ENCODE measurements around the gene PDE1C. TPM values are rescaled to one million over a fixed set of nuclear protein-coding genes. Genes with fewer than 3 reads are reported as not detected.

The PDE1C gene
- total RNA-seq, 1 experiment from 2014 or later, result not detected

DNA sequence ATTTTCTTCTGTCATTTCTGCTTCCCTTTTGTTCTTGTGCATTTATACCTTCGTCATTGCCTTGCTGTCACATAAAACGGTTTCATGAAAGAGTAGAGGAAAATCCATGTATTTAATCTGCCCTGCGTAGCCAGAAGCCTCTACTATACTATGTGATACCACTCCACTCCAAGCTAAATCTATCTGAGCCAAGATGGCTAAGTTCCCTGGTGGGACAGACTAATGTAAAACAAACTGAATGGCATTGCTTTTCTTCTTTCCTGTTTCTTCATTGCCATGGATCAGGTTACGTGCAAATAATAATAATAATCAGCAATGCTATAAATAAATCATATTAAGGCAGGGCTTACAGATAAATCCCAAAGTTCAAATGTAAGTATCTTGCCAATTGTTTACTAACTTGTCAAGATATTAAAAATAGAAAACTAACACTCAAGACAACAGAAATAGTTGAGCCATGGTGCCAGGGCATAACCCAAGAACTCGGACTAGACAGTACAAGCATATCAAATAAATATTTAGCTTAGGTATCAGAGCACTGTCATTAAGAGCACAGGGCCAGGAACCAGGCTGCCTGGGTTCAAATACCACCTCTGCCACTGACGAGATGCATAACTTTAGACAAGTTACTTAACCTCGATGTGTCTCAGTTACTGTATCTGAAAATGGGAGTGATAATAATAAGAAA is 151.4 kb downstream of the PDE1C start:
- ChIA-PET CTCF (no interaction called here), POLR2A (ENCODE audit: low non-redundant PET) (no interaction called here)
- H3K9me3 ChIP-seq (ENCODE audit: low read depth, low read length, poor library complexity, severe bottlenecking), result no peaks in the 10 kb centered on the region
- no peak for DNase-seq (ENCODE audit: low spot score)
- no peaks in the 10 kb centered on the region for H3K4me1 ChIP-seq (ENCODE audit: insufficient read depth, low read length, poor library complexity, severe bottlenecking)
- peaks cover 82% of the 10 kb centered on the region for H3K27me3 ChIP-seq (replicated peaks; ENCODE audit: insufficient read depth, low read depth, low read length, poor library complexity)
- no TSS peak for BruUV-seq (replicated peaks)
- no peak overlapping the region for H3K27ac ChIP-seq (ENCODE audit: low read depth, low read length, poor library complexity, severe bottlenecking)
- H3K4me3 ChIP-seq (ENCODE audit: low read depth, low read length, poor library complexity, severe bottlenecking), result no peak overlapping the region
- TF ChIP-seq, protein P1, sequence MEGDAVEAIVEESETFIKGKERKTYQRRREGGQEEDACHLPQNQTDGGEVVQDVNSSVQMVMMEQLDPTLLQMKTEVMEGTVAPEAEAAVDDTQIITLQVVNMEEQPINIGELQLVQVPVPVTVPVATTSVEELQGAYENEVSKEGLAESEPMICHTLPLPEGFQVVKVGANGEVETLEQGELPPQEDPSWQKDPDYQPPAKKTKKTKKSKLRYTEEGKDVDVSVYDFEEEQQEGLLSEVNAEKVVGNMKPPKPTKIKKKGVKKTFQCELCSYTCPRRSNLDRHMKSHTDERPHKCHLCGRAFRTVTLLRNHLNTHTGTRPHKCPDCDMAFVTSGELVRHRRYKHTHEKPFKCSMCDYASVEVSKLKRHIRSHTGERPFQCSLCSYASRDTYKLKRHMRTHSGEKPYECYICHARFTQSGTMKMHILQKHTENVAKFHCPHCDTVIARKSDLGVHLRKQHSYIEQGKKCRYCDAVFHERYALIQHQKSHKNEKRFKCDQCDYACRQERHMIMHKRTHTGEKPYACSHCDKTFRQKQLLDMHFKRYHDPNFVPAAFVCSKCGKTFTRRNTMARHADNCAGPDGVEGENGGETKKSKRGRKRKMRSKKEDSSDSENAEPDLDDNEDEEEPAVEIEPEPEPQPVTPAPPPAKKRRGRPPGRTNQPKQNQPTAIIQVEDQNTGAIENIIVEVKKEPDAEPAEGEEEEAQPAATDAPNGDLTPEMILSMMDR (conservative IDR thresholded peaks at IDR 0.05; ENCODE audit: low read depth, low read length), result no peak
- TF ChIP-seq EZH2 (IDR thresholded peaks at IDR 0.05; ENCODE audit: borderline replicate concordance, low read depth, low read length, poor library complexity, severe bottlenecking), result no peak
- intact Hi-C loops (cut with micrococcal nuclease; ENCODE audit: unreplicated experiment), result no loop called here
- no peaks in the 10 kb centered on the region for H3K36me3 ChIP-seq (ENCODE audit: insufficient read depth, low read length, poor library complexity, severe bottlenecking)

DNA sequence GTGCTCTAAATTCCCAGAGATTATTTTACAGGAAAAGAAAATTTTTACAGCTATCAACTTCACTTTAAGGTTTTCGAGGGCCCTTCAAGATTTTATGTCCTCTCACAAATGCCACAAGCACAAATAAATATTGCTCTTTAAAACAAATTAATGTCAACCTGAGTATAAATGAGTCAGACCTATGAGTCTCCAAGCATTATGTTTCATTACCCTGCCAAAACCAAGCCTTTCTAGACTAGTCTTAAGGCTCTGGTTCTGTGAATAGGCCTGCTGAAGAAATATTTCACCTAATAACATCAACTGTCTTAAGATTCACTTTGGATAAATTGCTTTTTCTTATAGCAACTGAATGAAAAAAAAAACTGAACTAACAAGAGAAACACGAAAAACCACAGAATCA is 153.0 kb downstream of the PDE1C start:
- Histone ChIP-seq H3K9me3 (ENCODE audit: low read depth, low read length, poor library complexity, severe bottlenecking) (no peaks in the 10 kb centered on the region), H3K4me1 (ENCODE audit: insufficient read depth, low read length, poor library complexity, severe bottlenecking) (no peaks in the 10 kb centered on the region), H3K4me3 (ENCODE audit: low read depth, low read length, poor library complexity, severe bottlenecking) (no peak overlapping the region), H3K27ac (ENCODE audit: low read depth, low read length, poor library complexity, severe bottlenecking) (no peak overlapping the region), H3K36me3 (ENCODE audit: insufficient read depth, low read length, poor library complexity, severe bottlenecking) (no peaks in the 10 kb centered on the region), H3K27me3 (replicated peaks; ENCODE audit: insufficient read depth, low read depth, low read length, poor library complexity) (peaks cover 68% of the 10 kb centered on the region)
- intact Hi-C loops (cut with micrococcal nuclease; ENCODE audit: unreplicated experiment), result no loop called here
- POLR2A ChIA-PET (ENCODE audit: low non-redundant PET), result no interaction called here
- TF ChIP-seq EZH2 (IDR thresholded peaks at IDR 0.05; ENCODE audit: borderline replicate concordance, low read depth, low read length, poor library complexity, severe bottlenecking), result no peak
- no TSS peak for BruUV-seq (replicated peaks)
- CTCF ChIA-PET, result no interaction called here
- DNase-seq (ENCODE audit: low spot score), result no peak

DNA sequence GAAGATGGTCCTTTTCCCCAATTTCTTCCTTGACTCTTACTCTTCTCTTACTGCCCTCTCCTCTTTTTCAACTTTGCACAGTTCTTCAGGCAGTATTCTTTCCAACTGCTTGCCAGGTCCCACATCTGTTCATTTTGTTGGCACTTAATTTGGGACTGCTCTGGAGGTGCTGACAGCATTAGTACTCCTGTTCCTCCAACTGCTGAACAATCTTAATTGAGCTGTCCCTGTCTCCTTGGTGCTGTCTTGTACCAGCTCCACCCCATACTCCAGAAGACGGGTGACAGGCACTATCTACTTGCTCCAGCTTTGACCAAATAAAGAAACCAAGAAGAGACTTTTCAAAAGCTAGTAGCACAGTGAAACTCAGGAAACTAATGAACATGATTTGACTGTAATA is 160.0 kb downstream of the PDE1C start:
- Histone ChIP-seq H3K27me3 (replicated peaks; ENCODE audit: insufficient read depth, low read depth, low read length, poor library complexity) (peaks cover 38% of the 10 kb centered on the region), H3K4me1 (ENCODE audit: insufficient read depth, low read length, poor library complexity, severe bottlenecking) (no peaks in the 10 kb centered on the region), H3K4me3 (ENCODE audit: low read depth, low read length, poor library complexity, severe bottlenecking) (no peak overlapping the region), H3K36me3 (ENCODE audit: insufficient read depth, low read length, poor library complexity, severe bottlenecking) (no peaks in the 10 kb centered on the region), H3K27ac (ENCODE audit: low read depth, low read length, poor library complexity, severe bottlenecking) (no peak overlapping the region), H3K9me3 (ENCODE audit: low read depth, low read length, poor library complexity, severe bottlenecking) (no peaks in the 10 kb centered on the region)
- no TSS peak for BruUV-seq (replicated peaks)
- no peak for TF ChIP-seq EZH2 (IDR thresholded peaks at IDR 0.05; ENCODE audit: borderline replicate concordance, low read depth, low read length, poor library complexity, severe bottlenecking)
- TF ChIP-seq, protein P1 (conservative IDR thresholded peaks at IDR 0.05; ENCODE audit: low read depth, low read length), result no peak
- no peak for DNase-seq (ENCODE audit: low spot score)
- POLR2A ChIA-PET (ENCODE audit: low non-redundant PET), result no interaction called here
- intact Hi-C loops (cut with micrococcal nuclease; ENCODE audit: unreplicated experiment), result no loop called here
- CTCF ChIA-PET, result no interaction called here

Measured in A673 (cell line).